ENCODE results near the gene FBXW12. TPM values are rescaled to one million over a fixed set of nuclear protein-coding genes. Genes with fewer than 3 reads are reported as not detected.
A peak's percentile ranks its signal among the peaks of the same experiment; 100 is the strongest.

Gene FBXW12
- total and polyA plus RNA-seq, 10 donors, result 0.33 to 0.42 TPM; not detected in 8

DNA sequence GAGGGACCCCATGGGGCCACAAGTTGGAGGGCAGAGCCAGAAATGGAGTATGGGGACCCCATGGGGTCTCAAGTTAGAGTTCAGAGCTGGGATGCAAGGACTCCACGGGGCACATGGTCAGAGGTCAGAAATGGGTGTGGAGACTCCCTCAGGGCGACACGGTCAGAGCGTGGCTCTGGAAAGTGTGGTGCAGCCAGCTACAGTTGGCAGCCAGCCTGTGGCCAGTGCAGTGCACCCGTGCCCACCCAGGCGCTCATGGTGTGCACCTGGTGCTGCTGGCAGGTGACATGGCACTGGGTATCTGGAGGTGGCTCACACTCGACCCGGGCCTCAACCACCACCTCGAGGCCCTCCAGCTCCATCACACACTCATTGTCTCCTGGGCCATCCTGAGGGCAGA, 46.6 kb downstream of the FBXW12 start:
- H3K36me3 ChIP-seq, result peaks cover 0 to 62% (median 16%) of the 10 kb centered on the region in 6 donors
- peaks cover 0 to 40% (median 15%) of the 10 kb centered on the region in 6 donors for H3K4me1 ChIP-seq
- TF ChIP-seq POLR2A (IDR thresholded peaks at IDR 0.05), result no peak
- TF ChIP-seq, protein P1, sequence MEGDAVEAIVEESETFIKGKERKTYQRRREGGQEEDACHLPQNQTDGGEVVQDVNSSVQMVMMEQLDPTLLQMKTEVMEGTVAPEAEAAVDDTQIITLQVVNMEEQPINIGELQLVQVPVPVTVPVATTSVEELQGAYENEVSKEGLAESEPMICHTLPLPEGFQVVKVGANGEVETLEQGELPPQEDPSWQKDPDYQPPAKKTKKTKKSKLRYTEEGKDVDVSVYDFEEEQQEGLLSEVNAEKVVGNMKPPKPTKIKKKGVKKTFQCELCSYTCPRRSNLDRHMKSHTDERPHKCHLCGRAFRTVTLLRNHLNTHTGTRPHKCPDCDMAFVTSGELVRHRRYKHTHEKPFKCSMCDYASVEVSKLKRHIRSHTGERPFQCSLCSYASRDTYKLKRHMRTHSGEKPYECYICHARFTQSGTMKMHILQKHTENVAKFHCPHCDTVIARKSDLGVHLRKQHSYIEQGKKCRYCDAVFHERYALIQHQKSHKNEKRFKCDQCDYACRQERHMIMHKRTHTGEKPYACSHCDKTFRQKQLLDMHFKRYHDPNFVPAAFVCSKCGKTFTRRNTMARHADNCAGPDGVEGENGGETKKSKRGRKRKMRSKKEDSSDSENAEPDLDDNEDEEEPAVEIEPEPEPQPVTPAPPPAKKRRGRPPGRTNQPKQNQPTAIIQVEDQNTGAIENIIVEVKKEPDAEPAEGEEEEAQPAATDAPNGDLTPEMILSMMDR (IDR thresholded peaks at IDR 0.05 in 8 of 11, conservative IDR thresholded peaks at IDR 0.05 in 3 of 11), result no peak
- TF ChIP-seq POLR2AphosphoS5 (IDR thresholded peaks at IDR 0.05), result no peak
- no peaks in the 10 kb centered on the region for H3K9me3 ChIP-seq
- intact Hi-C loops (cut with DNase I; ENCODE audit: low total_unique reads), result no loop called here
- WGBS, 5 donors, result 69 to 85% (median 81%) methylated on average over 6 to 9 of the region's 9 CpGs
- no peak for DNase-seq
- H3K27me3 ChIP-seq (replicated peaks in 1 of 7), result no peaks in the 10 kb centered on the region
- no peak overlapping the region for H3K4me3 ChIP-seq
- H3K27ac ChIP-seq, result peak overlapping the region in 3 of 8 donors; percentile 11 to 60 (median 27)

DNA sequence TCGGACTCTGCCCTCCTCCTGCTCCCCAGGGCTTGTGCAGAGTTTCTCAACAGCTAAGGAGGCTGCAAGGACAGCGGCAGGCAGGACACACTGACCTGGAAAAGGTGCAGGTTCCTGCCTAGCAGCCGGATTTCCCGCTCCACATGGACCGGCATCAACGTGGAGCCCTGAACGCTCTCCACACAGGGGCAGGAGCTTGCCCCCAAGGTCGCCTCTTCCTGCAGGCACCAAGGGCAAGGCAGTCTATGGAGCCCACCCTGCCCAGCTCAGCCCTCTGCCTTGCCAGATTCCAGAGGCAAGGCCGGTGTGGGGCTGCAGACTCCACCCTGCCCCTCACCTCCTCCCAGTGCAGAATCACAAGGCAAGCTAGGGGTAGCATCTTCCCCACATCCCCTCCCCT, 47.1 kb downstream of the FBXW12 start:
- TF ChIP-seq POLR2A (IDR thresholded peaks at IDR 0.05), result no peak
- TF ChIP-seq, protein P1 (IDR thresholded peaks at IDR 0.05 in 8 of 11, conservative IDR thresholded peaks at IDR 0.05 in 3 of 11), result no peak
- peak in 2 of 3 donors; percentile 71 to 79 for TF ChIP-seq POLR2AphosphoS5 (IDR thresholded peaks at IDR 0.05)
- H3K4me3 ChIP-seq, result no peak overlapping the region
- intact Hi-C loops (cut with DNase I; ENCODE audit: low total_unique reads), result no loop called here
- no peaks in the 10 kb centered on the region for H3K9me3 ChIP-seq
- H3K27ac ChIP-seq, result peak overlapping the region in 5 of 8 donors; percentile 35 to 60 (median 36)
- no peaks in the 10 kb centered on the region for H3K27me3 ChIP-seq (replicated peaks in 1 of 7)
- H3K4me1 ChIP-seq, result peaks cover 0 to 44% (median 16%) of the 10 kb centered on the region in 6 donors
- 72 to 84% (median 77%) methylated on average over 2 to 9 of the region's 9 CpGs for WGBS, 5 donors
- H3K36me3 ChIP-seq, result peaks cover 0 to 62% (median 15%) of the 10 kb centered on the region in 6 donors
- DNase-seq, result no peak

DNA sequence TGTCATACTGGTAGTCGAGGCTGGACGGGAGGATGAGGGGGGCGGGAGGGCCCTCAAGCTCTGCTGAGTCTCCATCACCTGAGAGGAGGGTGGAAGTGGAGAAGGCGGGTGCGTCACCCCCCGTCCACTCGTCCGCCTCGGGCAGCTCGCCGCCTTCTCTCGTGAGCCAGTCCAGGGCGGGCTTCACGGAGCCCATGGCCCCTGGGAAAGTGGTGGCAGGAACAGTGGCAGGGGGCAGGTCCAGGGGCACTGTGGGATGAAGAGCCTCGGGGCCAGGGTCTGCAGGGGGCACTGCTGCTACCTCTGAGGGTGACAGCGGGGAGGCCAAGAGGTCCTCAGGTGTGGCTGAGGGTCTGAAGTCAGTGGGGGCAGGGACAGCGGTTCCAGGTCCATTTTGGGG, 47.6 kb downstream of the FBXW12 start:
- H3K9me3 ChIP-seq, result no peaks in the 10 kb centered on the region
- TF ChIP-seq POLR2A (IDR thresholded peaks at IDR 0.05) (no peak), POLR2AphosphoS5 (IDR thresholded peaks at IDR 0.05) (no peak)
- TF ChIP-seq, protein P1 (IDR thresholded peaks at IDR 0.05 in 8 of 11, conservative IDR thresholded peaks at IDR 0.05 in 3 of 11), result no peak
- WGBS, 5 donors, result 69 to 92% (median 80%) methylated on average over 17 of the region's 17 CpGs
- intact Hi-C loops (cut with DNase I; ENCODE audit: low total_unique reads), result no loop called here
- peak overlapping the region in 5 of 8 donors; percentile 35 to 60 (median 36) for H3K27ac ChIP-seq
- H3K4me3 ChIP-seq, result no peak overlapping the region
- H3K27me3 ChIP-seq (replicated peaks in 1 of 7), result no peaks in the 10 kb centered on the region
- no peak for DNase-seq
- H3K4me1 ChIP-seq, result peaks cover 0 to 49% (median 16%) of the 10 kb centered on the region in 6 donors
- H3K36me3 ChIP-seq, result peaks cover 0 to 58% (median 13%) of the 10 kb centered on the region in 6 donors

DNA sequence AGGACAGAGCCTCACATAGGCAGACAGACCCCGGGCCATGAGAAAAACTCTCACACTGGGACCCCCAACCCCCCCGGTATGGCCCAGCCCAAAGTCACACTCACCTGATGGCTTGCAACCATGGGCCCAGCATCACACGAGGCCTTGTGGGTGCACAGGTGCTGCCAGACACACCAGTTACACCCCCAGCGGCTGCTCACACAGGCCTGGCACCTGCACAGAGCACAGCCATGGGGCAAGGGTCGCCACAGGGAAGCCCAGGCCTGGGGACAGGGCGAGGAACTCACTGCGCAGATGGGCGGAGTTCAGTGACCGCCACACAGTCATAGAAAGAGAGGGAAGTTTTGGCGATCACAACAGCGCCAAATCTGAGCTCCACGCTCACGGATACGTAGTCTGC, 48.5 kb downstream of the FBXW12 start:
- WGBS, 5 donors, result 82 to 91% (median 85%) methylated on average over 11 to 14 of the region's 14 CpGs

More for the DNA sequence above, 48.5 kb downstream of the FBXW12 start:
- no peak overlapping the region for H3K4me3 ChIP-seq
- no peaks in the 10 kb centered on the region for H3K27me3 ChIP-seq (replicated peaks in 1 of 7)
- peaks cover 0 to 57% (median 23%) of the 10 kb centered on the region in 6 donors for H3K4me1 ChIP-seq
- TF ChIP-seq POLR2A (IDR thresholded peaks at IDR 0.05), result no peak
- TF ChIP-seq, protein P1 (IDR thresholded peaks at IDR 0.05 in 8 of 11, conservative IDR thresholded peaks at IDR 0.05 in 3 of 11), result no peak
- no peak for TF ChIP-seq POLR2AphosphoS5 (IDR thresholded peaks at IDR 0.05)
- H3K27ac ChIP-seq, result peak overlapping the region in 3 of 8 donors; percentile 35 to 60 (median 60)
- peaks cover 0 to 48% (median 5%) of the 10 kb centered on the region in 6 donors for H3K36me3 ChIP-seq
- intact Hi-C loops (cut with DNase I; ENCODE audit: low total_unique reads), result no loop called here
- H3K9me3 ChIP-seq, result no peaks in the 10 kb centered on the region
- DNase-seq, result no peak
